ENCODE measurements around the gene COMMD4.
A peak's percentile ranks its signal among the peaks of the same experiment; 100 is the strongest.
"Not testable (repeated sequence)": the region's sequence is repeated elsewhere in the genome, so short reads cannot be mapped to it uniquely, and the experiment has no call there.

COMMD4 gene

DNA sequence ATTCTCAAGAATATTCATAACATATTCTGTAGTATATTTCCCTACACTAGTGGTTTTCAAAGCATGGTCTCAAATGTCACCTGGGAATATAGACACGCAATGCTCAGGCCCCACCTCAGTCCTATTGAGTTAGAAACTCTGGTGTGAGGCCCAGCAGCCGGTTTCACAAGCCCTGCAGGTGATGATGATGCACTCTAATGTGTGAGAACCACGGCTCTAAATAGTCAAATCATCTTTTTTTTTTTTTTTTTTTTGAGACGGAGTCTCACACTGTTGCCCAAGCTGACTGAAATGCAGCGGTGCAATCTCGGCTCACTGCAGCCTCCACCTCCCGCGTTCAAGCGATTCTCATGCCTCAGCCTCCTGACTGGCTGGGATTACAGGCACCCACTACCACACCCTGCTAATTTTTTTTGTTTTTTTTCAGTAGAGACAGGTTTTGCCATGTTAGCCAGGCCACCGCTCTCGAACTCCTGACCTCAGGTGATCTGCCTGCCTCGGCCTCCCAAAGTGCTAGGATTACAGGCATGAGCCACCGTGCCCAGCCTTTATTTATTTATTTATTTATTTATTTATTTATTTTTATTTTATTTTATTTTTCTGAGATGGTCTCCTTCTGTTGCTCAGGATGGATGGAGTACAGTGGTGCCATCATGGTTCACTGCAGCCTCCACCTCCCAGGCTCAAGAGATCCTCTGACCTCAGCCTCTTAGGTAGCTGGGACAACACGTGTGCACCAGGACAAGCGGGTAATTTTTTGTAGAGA, 2.0 kb upstream of the COMMD4 start:
- not testable (repeated sequence) for DNase-seq

- DNase-seq = no peak
These were observed 554 bp upstream of the COMMD4 start for GRCh38 chr15:75335313-75335704.

DNA sequence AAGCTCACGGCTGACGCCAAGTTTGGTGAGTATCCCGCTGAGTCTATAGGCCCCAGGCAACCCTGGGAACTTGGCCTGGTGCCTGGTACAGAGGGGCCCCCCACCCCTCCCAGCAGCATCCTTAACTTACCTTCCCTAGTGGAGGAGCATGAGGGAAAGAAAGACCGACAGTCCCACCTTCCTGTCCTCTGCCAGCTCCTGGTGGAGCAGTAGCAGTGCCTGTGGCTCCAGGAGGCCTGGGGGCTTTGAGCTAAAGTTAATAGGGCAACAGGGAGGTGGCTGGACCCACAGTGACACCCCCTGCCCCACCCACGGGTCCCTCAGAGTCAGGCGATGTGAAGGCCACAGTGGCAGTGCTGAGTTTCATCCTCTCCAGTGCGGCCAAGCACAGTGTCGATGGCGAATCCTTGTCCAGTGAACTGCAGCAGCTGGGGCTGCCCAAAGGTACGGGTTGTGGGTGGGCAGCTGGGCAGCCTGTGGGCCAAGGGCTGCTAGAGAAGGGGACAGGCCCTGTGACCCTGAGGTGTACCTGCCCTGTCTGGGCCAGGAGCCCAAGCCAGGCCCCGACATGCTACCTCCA, 2.9 kb downstream of the COMMD4 start:
- no peak for DNase-seq

- no peak for DNase-seq
These were observed 3.8 kb downstream of the COMMD4 start for GRCh38 chr15:75339531-75340240.

GRCh38 chr15:75342221-75342620, 6.4 kb downstream of the COMMD4 start:
- no peak for DNase-seq

- peak; percentile 50 for DNase-seq
These were observed 8.1 kb downstream of the COMMD4 start for GRCh38 chr15:75343953-75344352.

- DNase-seq = peak; percentile 40
These were observed 10.9 kb downstream of the COMMD4 start, which contains the start of gene NEIL1 for GRCh38 chr15:75346796-75347221. Gene NEIL1, plus strand, starts transcription at chr15:75347039. Its CDS starts 1,867 bp downstream, at chr15:75348906.

DNA sequence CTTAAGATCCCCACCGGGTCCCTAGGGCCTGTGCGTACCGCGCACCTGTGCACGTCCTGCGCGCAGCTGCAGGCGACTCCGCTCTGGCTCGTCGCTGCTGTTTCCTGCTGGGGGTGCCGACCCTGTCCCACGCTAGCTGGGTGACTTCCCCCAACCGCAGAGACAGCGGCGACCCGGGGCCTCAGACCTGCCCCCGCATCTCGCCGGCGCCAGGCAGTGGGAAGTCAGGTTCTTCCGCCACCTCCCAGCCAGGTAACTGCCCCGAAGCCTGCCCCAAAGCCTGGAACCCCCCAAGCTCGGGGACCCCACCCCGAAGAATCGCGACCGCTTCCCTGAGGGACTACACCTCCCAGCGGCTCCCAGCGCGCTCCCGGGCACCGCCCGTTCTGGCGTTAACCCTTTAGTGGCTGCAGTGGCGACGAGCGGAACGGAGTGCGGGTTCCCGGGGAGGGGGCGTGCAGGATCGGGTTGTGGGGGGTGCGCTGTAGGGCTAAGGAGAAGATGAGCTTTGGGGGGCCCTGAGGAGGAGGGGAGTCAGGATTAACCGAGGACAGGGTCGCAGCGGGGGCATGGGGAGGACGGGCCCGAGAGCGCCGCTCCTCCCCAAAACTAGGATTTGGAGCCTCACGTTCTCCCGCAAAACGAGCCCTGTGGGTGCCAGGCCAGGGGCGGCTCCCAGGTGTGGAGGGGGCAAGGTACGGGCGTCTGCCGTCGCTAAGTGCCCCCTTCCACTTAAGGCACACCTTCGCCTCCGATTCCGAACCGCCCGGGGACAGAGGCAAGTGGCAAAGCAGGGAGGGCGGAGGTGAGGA, 11.6 kb downstream of the COMMD4 start:
- DNase-seq = peak; percentile 69

DNA sequence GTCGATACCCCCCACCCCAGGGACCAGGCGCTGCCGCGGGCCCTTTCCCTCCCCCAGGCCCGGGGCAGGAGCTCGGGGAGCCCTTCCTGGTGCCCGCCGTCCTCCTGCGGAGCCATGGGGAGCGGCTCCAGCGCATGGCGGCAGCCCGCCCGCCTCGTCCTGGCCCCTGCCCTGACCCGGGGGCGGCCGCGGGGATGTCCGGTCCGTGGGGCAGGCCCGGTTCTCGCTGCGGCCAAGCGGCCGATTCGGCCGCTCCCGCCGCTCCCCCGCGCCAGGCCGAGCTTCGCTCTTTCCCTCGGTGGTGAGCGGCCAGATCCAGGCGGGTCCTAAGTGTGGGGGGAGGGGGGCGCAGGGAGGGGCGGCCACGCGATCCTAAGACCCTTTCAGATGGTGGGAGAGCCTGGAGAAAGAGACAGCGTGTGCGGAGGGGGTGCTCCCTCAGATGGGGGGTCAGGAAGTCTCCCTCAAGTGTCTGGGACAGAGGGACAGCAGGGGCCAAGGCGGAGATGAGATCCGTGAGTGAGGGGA, 12.2 kb downstream of the COMMD4 start:
- no peak for DNase-seq

- DNase-seq = no peak
These were observed 12.9 kb downstream of the COMMD4 start for GRCh38 chr15:75348562-75349350.

DNA sequence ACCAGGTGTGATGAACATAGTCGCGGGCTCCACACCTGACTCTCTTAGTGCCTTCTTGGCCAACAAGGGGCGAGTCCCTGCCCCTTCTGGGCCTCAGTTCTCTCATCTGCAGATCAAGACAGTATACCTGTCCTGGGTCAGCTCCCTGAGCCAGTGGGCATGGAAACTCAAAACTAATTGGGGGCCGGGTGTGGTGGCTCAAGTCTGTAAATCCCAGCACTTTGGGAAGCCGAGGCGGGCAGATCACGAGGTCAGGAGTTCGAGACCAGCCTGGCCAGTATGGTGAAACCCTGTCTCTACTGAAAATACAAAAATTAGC, 13.4 kb downstream of the COMMD4 start:
- not testable (repeated sequence) for DNase-seq

- DNase-seq = peak; percentile 51
These were observed 14.2 kb downstream of the COMMD4 start for GRCh38 chr15:75349851-75350588.

- no peak for DNase-seq
These were observed 14.9 kb downstream of the COMMD4 start for GRCh38 chr15:75350601-75351361.

GRCh38 chr15:75352186-75353080, 16.6 kb downstream of the COMMD4 start:
- DNase-seq = no peak

DNA sequence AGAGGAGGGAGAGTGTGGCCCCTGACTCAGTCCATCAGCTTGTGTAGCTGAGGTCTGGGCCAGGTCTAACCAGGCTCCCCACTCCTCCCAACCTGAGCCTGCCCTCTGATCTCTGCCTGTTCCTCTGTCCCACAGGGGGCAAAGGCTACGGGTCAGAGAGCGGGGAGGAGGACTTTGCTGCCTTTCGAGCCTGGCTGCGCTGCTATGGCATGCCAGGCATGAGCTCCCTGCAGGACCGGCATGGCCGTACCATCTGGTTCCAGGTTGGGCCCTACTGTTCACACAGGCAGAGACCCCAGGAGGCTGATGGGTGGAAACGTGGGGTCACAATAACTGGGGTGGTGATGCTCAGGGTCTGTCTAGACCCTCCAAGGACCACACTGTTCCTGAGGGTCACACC, 17.7 kb downstream of the COMMD4 start:
- no peak for DNase-seq

- no peak for DNase-seq
These were observed 18.6 kb downstream of the COMMD4 start for GRCh38 chr15:75354454-75354853.

- DNase-seq = no peak
These were observed 19.5 kb downstream of the COMMD4 start for GRCh38 chr15:75355369-75355768.

DNA sequence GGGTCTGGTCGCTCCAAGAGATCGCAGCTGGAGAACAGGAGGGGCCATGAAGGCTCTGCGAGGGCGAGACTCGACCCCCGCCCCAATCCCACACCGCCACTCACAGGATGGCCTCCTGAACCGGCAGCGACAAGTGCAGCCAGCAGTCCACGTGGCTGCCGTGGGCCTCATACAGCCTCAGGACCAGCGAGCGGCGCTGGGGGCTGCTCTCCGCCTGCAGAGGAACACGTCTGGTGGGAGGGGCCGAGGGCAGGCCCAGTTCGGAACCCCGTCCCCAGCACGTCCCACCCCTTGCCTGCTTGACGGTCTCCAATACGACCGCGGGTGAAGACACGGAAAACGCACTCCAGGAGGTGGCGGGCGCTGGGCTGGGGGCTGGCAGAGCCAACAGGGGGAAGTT, 20.1 kb downstream of the COMMD4 start:
- DNase-seq = no peak

DNA sequence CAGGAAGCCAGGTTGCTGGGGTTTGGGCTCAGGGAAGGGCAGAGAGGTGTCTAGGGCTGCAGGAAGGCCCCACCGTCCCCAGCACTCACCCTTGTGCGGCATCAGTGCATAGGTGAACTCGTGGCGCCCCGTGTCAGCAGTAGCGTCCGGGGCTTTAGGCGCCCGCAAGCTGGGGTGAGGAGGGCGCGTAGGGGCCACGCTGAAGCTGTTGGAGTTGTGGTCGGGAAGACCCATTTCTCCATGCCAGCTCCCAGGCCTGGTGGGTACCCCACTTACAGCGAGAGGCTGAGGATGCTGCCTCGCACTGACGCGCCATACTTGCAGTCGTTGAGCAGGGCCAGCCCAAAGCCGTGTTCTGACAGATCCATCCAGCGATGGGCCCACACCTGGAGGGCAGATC, 20.7 kb downstream of the COMMD4 start:
- DNase-seq = no peak

Measured in femur (tissue), 1 donor.